Lung (tissue), 12 donors: ENCODE data around the gene ATRX. TPM values are rescaled to one million over a fixed set of nuclear protein-coding genes. Genes with fewer than 3 reads are reported as not detected.

Source experiments
- ATAC-seq: fragments of 200-7000 bp; cut with Tn5 transposase; one replicate; pipeline ENCODE4 v1.9.1; 2020; ENCODE audit warnings: moderate number of reproducible peaks; ENCODE audit not compliant: insufficient read depth, low FRiP score
- DNase-seq, 3 donors: peaks; one replicate each; pipeline ENCODE4 v3.0.0-alpha.2; 2013 to 2017
- H3K27ac ChIP-seq, 2 donors: one replicate each; pipeline ENCODE4 v1.5.1; 2013; ENCODE audit warnings: mild to moderate bottlenecking in 2 of 2, moderate library complexity in 2 of 2, control low read depth in 1 of 2, inconsistent platforms in 1 of 2, low read depth in 1 of 2, low read length in 1 of 2
- H3K27me3 ChIP-seq, 3 donors: one replicate each; pipeline ENCODE4 v1.5.1; 2013; ENCODE audit warnings: low read length in 2 of 3; ENCODE audit not compliant: control insufficient read depth in 3 of 3, insufficient read depth in 3 of 3
- H3K36me3 ChIP-seq, 4 donors: one replicate each; pipeline ENCODE4 v1.5.1; 2013; ENCODE audit warnings: low read length in 4 of 4, mild to moderate bottlenecking in 1 of 4, moderate library complexity in 1 of 4; ENCODE audit not compliant: control insufficient read depth in 4 of 4, insufficient read depth in 4 of 4
- H3K4me1 ChIP-seq, 5 donors: one replicate each; pipeline ENCODE4 v1.5.1; 2013; ENCODE audit warnings: low read length in 5 of 5, mild to moderate bottlenecking in 2 of 5, moderate library complexity in 1 of 5; ENCODE audit not compliant: control insufficient read depth in 5 of 5, insufficient read depth in 5 of 5
- H3K4me3 ChIP-seq: one replicate; pipeline ENCODE4 v1.5.1; 2013; ENCODE audit warnings: mild to moderate bottlenecking, control low read depth, moderate library complexity
- H3K9ac ChIP-seq, 2 donors: one replicate each; pipeline ENCODE4 v1.5.1; 2013; ENCODE audit warnings: low read length in 2 of 2, control low read depth in 1 of 2; ENCODE audit not compliant: insufficient read depth in 1 of 2
- H3K9me3 ChIP-seq, 4 donors: one replicate each; pipeline ENCODE4 v1.5.1; 2013; ENCODE audit warnings: low read length in 3 of 4, mild to moderate bottlenecking in 1 of 4, moderate library complexity in 1 of 4; ENCODE audit not compliant: control insufficient read depth in 4 of 4, insufficient read depth in 3 of 4
- WGBS, 2 donors: extraction: QIAGEN DNeasy Blood & Tissue Kit; methylation state at CpG; one replicate each; pipeline ENCODE4 v1.1.7; 2013; 5-methylcytosine and 5-hydroxymethylcytosine counted together
- polyA plus RNA-seq, 2 donors: library from polyadenylated mRNA; stranded (reverse); fragments of 200-250 nt; gene quantifications; one replicate each; pipeline ENCODE4 v1.2.1, GENCODE V29; 2013
- total RNA-seq, 2 donors: library from RNA; depleted of rRNA in 1 of 2; stranded (reverse); fragments of >200 nt in 1 of 2; gene quantifications; one replicate each; pipeline ENCODE4 v1.2.1, GENCODE V29; 2014 to 2021
- TF ChIP-seq, protein P1 (sequence below): IDR thresholded peaks from 2 replicates; pipeline ENCODE4 v1.5.1; 2012; ENCODE audit warnings: mild to moderate bottlenecking; ENCODE audit errors: control extremely low read depth, extremely low read depth
- donor health status: control.
- donor health status: control.
- donor health status: Bipolar disorder and iron deficiency.
- donor health status: healthy.
- donor health status: DM: yes; HTN: yes; CAD: no.

ATRX gene
- total and polyA plus RNA-seq, 4 donors = 10.6 to 208 (median 36.9) TPM

DNA sequence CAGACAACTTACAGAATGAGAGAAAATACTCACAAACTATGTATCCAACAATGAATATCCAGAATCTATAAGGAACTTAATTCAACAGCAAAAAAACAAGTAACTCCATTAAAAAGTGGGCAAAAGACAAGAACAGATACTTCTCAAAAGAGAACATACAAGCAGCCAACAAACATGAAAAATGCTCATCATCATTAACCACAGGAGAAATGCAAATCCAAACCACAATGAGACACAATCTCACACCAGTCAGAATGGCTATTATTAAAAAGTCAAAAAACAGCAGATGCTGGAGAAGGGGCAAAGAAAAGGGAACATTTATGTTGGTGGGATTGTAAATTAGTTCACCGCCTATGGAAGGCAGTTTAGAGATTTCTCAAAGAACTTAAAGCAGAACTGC, 188.5 kb downstream of the ATRX start:
- H3K9ac ChIP-seq = no peak overlapping the region
- H3K9me3 ChIP-seq = no peaks in the 10 kb centered on the region
- no peaks in the 10 kb centered on the region for H3K27me3 ChIP-seq
- no peak overlapping the region for H3K4me3 ChIP-seq
- WGBS, 2 donors = 98 to 100% methylated on average over 1 of the region's 1 CpG
- no peak overlapping the region for H3K27ac ChIP-seq
- no peak for DNase-seq
- H3K36me3 ChIP-seq = peaks cover 0 to 2% (median 0%) of the 10 kb centered on the region in 4 donors
- no peak for ATAC-seq
- TF ChIP-seq, protein P1, sequence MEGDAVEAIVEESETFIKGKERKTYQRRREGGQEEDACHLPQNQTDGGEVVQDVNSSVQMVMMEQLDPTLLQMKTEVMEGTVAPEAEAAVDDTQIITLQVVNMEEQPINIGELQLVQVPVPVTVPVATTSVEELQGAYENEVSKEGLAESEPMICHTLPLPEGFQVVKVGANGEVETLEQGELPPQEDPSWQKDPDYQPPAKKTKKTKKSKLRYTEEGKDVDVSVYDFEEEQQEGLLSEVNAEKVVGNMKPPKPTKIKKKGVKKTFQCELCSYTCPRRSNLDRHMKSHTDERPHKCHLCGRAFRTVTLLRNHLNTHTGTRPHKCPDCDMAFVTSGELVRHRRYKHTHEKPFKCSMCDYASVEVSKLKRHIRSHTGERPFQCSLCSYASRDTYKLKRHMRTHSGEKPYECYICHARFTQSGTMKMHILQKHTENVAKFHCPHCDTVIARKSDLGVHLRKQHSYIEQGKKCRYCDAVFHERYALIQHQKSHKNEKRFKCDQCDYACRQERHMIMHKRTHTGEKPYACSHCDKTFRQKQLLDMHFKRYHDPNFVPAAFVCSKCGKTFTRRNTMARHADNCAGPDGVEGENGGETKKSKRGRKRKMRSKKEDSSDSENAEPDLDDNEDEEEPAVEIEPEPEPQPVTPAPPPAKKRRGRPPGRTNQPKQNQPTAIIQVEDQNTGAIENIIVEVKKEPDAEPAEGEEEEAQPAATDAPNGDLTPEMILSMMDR = no peak
- H3K4me1 ChIP-seq = no peaks in the 10 kb centered on the region

DNA sequence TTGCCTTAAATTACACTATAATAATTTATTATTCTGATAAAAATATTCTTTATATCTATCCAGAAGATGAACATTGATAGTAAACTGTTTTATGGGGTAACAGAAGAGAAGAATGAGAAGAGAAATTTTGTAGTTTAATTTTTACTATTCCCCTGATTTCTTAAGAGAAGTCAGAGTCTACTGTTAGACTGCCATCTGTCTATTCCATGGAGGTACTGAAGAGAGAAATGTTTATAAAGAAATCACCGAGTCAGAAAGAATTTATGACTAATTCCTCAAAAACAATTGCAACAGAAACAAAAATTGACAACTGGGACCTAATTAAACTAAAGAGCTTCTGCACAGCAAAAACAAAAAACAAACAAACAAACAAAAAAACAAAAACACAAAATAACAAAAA, 188.9 kb downstream of the ATRX start:
- H3K4me1 ChIP-seq = no peaks in the 10 kb centered on the region
- no peaks in the 10 kb centered on the region for H3K27me3 ChIP-seq
- H3K9ac ChIP-seq = no peak overlapping the region
- ATAC-seq (no peak), DNase-seq (peak in 2 of 3 donors; percentile 8 to 16)
- H3K36me3 ChIP-seq = peaks cover 0 to 2% (median 0%) of the 10 kb centered on the region in 4 donors
- H3K27ac ChIP-seq = no peak overlapping the region
- H3K9me3 ChIP-seq = no peaks in the 10 kb centered on the region
- WGBS, 2 donors = 49 to 65% methylated on average over 1 of the region's 1 CpG
- TF ChIP-seq, protein P1 = no peak
- H3K4me3 ChIP-seq = no peak overlapping the region

DNA sequence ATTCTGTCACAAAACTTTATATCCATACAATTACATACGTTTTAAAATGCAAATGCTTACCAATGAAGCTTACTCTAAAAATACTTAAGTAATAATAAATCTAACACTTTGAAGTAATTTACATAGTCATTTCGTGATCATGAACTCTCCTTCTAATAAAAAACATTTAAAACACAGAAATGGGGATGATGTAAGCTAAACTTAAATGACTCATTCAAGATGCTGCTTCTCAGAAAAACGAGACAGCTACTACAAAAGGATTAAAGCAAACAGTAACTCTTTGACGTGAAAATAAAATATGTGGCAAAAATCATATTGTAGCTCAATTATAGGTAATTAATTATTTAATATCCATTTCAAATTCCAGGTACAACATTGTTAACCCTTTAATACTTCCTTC, 190.2 kb downstream of the ATRX start:
- DNase-seq = no peak
- no peaks in the 10 kb centered on the region for H3K9me3 ChIP-seq
- no peaks in the 10 kb centered on the region for H3K27me3 ChIP-seq
- WGBS, 2 donors = 63 to 95% methylated on average over 4 of the region's 4 CpGs
- TF ChIP-seq, protein P1 = no peak
- H3K9ac ChIP-seq = no peak overlapping the region
- peaks cover 0 to 2% (median 0%) of the 10 kb centered on the region in 4 donors for H3K36me3 ChIP-seq
- H3K27ac ChIP-seq = no peak overlapping the region
- ATAC-seq = no peak
- no peaks in the 10 kb centered on the region for H3K4me1 ChIP-seq
- H3K4me3 ChIP-seq = no peak overlapping the region

DNA sequence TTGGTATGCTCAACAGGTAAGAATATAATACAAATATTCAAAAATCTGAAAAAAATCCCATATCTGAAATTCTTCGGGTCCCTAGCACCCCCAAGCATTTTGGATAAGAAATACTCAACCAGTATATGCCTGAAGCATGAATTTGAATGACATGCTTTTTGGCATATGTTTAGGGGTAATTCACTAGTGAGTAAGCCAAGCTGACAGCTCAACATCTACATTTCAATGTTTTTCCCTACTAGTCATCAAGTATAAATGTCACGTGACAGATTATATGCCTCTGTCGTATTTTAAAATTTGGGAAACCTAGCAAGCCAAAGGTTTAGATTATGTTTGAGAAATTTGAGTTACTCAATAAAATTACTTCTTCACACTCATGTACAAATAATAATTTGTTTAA, 213.7 kb downstream of the ATRX start:
- Histone ChIP-seq H3K4me1 (no peaks in the 10 kb centered on the region), H3K27me3 (no peaks in the 10 kb centered on the region), H3K27ac (no peak overlapping the region), H3K36me3 (peaks cover 0 to 14% (median 2%) of the 10 kb centered on the region in 4 donors), H3K9me3 (no peaks in the 10 kb centered on the region), H3K4me3 (no peak overlapping the region), H3K9ac (no peak overlapping the region)
- ATAC-seq = no peak
- 81 to 93% methylated on average over 3 of the region's 3 CpGs for WGBS, 2 donors
- TF ChIP-seq, protein P1 = no peak
- no peak for DNase-seq
